GM10266 (cell line): ENCODE results near the gene SYCE1.
"Not testable (repeated sequence)": the region's sequence is repeated elsewhere in the genome, so short reads cannot be mapped to it uniquely, and the experiment has no call there.

ENCODE experiments used
- DNase-seq: peaks from one replicate; pipeline ENCODE4 v3.0.0; 2012; ENCODE audit errors: extremely low spot score
- TF ChIP-seq, protein P1 (sequence below): IDR thresholded peaks from 2 replicates; pipeline ENCODE4 v1.5.1; 2012; ENCODE audit warnings: mild to moderate bottlenecking, low read depth; ENCODE audit not compliant: control insufficient read depth, insufficient read depth; ENCODE audit errors: missing control alignments

SYCE1 gene

DNA sequence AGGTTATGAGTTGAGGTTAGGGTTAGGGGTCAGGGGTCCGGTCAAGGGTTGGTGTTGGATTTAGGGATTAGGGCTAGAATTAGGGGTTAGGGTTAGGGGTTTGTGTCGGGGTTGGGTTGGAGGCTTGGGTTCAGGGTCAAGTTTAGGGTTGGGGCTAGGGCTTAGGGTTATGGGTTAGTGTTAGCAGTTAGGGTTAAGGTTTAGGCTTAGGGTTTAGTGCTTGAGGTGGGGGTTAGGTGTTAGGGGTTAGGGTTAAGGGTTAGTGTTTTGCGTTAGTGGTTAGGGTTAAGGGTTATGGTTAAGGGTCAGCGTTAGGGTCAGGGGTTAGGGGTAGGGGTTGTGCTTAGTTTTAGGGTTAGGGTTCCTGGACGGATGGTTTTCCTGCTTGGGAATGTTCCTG, 1.7 kb upstream of the SYCE1 start:
- TF ChIP-seq, protein P1, sequence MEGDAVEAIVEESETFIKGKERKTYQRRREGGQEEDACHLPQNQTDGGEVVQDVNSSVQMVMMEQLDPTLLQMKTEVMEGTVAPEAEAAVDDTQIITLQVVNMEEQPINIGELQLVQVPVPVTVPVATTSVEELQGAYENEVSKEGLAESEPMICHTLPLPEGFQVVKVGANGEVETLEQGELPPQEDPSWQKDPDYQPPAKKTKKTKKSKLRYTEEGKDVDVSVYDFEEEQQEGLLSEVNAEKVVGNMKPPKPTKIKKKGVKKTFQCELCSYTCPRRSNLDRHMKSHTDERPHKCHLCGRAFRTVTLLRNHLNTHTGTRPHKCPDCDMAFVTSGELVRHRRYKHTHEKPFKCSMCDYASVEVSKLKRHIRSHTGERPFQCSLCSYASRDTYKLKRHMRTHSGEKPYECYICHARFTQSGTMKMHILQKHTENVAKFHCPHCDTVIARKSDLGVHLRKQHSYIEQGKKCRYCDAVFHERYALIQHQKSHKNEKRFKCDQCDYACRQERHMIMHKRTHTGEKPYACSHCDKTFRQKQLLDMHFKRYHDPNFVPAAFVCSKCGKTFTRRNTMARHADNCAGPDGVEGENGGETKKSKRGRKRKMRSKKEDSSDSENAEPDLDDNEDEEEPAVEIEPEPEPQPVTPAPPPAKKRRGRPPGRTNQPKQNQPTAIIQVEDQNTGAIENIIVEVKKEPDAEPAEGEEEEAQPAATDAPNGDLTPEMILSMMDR: no peak
- no peak for DNase-seq

DNA sequence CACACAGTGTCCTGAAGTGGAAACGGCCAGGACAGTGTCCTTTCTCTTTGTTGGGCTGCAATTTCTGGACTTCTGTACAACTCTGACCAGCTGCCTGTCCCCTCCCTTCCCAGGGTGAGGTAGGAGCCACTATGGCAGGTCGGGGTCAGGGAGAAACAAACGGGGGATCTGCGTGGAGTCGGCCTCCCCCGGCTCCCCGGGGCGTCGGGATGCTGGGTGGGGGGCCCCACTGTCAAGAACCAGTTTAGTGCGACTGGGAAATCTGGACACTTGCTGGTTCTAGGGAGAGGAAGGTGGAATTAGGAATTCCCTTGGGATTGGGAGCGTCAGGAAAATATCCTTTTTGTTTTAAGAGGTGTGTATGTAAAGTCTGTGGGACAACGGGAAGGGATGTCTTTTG, 567 bp downstream of the SYCE1 start:
- DNase-seq: no peak
- TF ChIP-seq, protein P1: no peak

DNA sequence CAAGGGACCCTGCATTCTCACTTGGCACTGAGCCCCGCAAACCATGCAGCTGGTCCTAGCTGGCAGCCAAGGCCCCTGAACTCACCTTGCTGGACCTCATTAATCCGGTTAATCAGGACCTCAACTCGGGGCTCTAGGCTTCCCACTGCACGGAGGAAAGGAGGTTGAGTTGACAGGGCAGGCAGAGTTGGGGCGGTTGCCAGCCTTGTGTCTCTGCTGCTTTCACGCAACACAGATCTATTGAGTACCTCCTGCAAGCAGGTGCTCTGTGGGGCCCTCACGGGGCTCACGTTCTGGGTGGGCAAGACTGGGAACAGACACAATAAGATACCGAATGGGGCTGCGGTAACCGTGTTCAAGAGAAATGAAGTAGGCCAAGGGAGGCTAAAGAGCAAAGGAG, 6.2 kb downstream of the SYCE1 start:
- TF ChIP-seq, protein P1: no peak
- DNase-seq: no peak

GRCh38 chr10:133557381-133557780, 8.0 kb downstream of the SYCE1 start:
- TF ChIP-seq, protein P1: no peak
- DNase-seq: no peak

DNA sequence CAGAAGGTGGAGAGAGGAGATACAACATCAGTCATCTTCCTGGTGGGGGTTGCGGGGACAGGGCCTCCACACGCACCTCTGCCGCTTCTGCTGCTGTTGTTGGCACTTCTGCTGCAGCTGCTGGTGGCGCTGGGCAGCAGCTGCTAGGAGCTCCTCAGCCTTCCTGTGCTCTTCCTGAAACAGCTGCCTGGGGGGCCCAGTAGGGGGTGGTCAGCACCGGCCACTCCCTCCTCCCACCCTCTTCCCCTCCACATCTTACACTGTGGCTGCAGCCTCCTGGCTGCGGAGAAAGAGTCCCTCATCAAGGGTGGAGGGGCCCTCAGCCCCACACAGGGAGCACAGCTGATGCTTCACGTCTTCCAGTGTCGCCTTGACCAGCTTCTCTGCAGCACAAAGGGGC, 9.9 kb downstream of the SYCE1 start:
- TF ChIP-seq, protein P1: no peak
- no peak for DNase-seq

GRCh38 chr10:133554600-133554999, 10.8 kb downstream of the SYCE1 start:
- TF ChIP-seq, protein P1: no peak
- no peak for DNase-seq

DNA sequence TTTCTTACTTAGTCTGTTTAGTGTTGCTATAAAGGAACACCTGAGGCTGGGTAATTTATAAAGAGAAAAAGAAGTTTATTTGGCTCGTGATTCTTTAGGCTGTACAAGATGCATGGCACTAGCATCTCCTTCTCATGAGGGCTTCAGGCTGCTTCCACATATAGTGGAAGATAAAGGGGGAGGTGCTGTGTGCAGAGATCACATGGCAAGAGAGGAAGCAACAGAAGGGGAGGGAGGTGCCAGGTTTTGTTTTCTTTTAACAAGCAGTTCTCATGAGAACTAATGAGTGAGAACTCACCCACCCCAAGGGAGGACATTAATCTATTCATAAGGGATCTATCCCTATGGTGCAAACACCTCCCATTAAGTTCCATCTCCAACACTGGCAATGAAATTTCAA, 20.9 kb downstream of the SYCE1 start:
- TF ChIP-seq, protein P1: no peak
- no peak for DNase-seq

DNA sequence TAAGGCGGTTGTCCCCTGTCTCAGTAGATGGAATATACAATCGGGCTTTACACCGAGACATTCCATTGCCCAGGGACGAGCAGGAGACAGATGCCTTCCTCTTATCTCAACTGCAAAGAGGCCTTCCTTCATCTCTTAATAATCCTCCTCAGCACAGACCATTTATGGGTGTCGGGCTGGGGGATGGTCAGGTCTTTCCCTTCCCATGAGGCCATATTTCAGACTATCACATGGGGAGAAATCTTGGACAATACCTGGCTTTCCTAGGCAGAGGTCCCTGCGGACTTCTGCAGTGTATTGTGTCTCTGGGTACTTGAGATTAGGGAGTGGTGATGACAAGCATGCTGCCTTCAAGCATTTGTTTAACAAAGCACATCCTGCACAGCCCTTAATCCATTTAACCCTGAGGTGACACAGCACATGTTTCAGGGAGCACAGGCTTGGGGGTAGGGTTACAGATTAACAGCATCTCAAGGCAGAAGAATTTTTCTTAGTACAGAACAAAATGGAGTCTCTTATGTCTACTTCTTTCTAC, 23.9 kb downstream of the SYCE1 start:
- DNase-seq: not testable (repeated sequence)
